Gastrocnemius medialis (tissue), 4 donors: Measurements from ENCODE around the gene DNTTIP2.
"Not testable (repeated sequence)": the region's sequence is repeated elsewhere in the genome, so short reads cannot be mapped to it uniquely, and the experiment has no call there.

ENCODE experiments used
- CTCF ChIP-seq, 5 experiments: fragments of 450-650 bp in 3 of 5; fragments of 200-600 bp in 2 of 5; sonication (generic) in 2 of 5; IDR thresholded peaks in 4 of 5; conservative IDR thresholded peaks in 1 of 5; 1 replicate in 4 of 5; 2 replicates in 1 of 5; pipeline ENCODE4 v1.5.1; 2016 to 2019; ENCODE audit warnings: antibody characterized with exemption in 5 of 5, mild to moderate bottlenecking in 3 of 5, moderate library complexity in 3 of 5
- POLR2A ChIP-seq, 2 donors: fragments of 450-650 bp; IDR thresholded peaks; one replicate each; pipeline ENCODE4 v1.6.1; 2017; ENCODE audit warnings: antibody characterized with exemption in 2 of 2, mild to moderate bottlenecking in 2 of 2, moderate library complexity in 2 of 2

- not testable (repeated sequence) for TF ChIP-seq POLR2A (IDR thresholded peaks at IDR 0.05); CTCF (IDR thresholded peaks at IDR 0.05 in 4 of 5, conservative IDR thresholded peaks at IDR 0.05 in 1 of 5)
These were observed 10.5 kb downstream of the DNTTIP2 start for GRCh38 chr1:93868492-93868891.
